K562 (cell line): ENCODE measurements around the gene CAMK1D. TPM values are rescaled to one million over a fixed set of nuclear protein-coding genes. Genes with fewer than 3 reads are reported as not detected.

Experiments
- ETS1 ChIP-seq: conservative IDR thresholded peaks from 2 replicates; pipeline ENCODE4 v1.6.1; 2011; ENCODE audit warnings: low read depth, mild to moderate bottlenecking, low read length; ENCODE audit not compliant: control insufficient read depth
- SP1 ChIP-seq: sonication (generic); formaldehyde crosslinking; IDR thresholded peaks from 2 replicates; pipeline ENCODE4 v1.8.1; 2022; ENCODE audit warnings: mild to moderate bottlenecking, missing genetic modification reagents
- ZNF277 ChIP-seq: fragments of 250-450 bp; sonication (Bioruptor Pico); IDR thresholded peaks from 2 replicates; pipeline ENCODE4 v1.8.0; 2022; ENCODE audit warnings: inconsistent platforms, mild to moderate bottlenecking, moderate library complexity, borderline replicate concordance
- ZNF609 ChIP-seq: sonication (generic); formaldehyde crosslinking; IDR thresholded peaks from 2 replicates; pipeline ENCODE4 v1.8.1; 2023; ENCODE audit warnings: missing genetic modification reagents, mild to moderate bottlenecking, borderline replicate concordance
- polyA plus RNA-seq, 8 experiments: library from polyadenylated mRNA; depleted of rRNA in 4 of 8; stranded (reverse) in 5 of 8; unstranded in 3 of 8; fragments of >200 nt; fragmentation: Nextera tagmentation in 2 of 8; fragmentation: Illumina TruSeq in 1 of 8; extraction: Ambion mirVana in 2 of 8; extraction: Trizol in 1 of 8; gene quantifications; 2 replicates each; pipeline versions ENCODE4 v1.2.1 to v1.2.3, GENCODE V29; 2011 to 2014; ENCODE audit warnings: inconsistent platforms in 1 of 8, missing spikeins in 1 of 8
- total RNA-seq, 7 experiments: library from RNA; depleted of rRNA in 6 of 7; stranded (reverse); fragments of >200 nt in 6 of 7; fragmentation: Illumina TruSeq in 2 of 7; extraction: Trizol in 2 of 7; gene quantifications; 2 replicates each; pipeline versions ENCODE4 v1.2.1 to v1.2.3, GENCODE V29; 2011 to 2021; ENCODE audit warnings: low replicate concordance in 1 of 7

CAMK1D gene
- total and polyA plus RNA-seq, 9 of the 15 experiments (the other 6 are each of a cell fraction or from before 2014, with no cell fraction given) = 0.12 to 0.24 (median 0.20) TPM; not detected in 5

DNA sequence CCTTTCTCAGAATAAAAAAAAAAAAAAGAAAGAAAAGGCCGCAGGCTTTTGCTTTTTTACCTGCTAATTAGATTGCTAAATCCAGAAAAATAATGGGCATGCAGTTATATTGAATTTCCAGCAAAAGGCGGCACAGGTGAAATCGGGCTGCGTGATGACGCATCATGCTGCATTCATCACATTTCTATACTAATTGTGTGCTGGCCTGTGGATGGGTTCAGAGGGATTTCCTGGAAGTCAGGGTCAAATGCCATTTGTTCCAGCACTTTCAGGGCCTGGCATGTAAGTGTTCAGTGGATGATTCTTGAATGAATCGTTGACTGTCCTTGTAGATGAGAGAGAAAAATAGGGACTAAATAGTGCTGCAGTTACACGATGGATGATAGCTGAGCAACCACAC lies 292.7 kb downstream of the CAMK1D start (continued):
- TF ChIP-seq ZNF609 (no peak), SP1 (CRISPR knock-in tag) (no peak), ETS1 (no peak), ZNF277 (CRISPR knock-in tag) (no peak)
- TF ChIP-seq, all 486 proteins: peak for 0
